ENCODE results near the gene GUCA2B. TPM values are rescaled to one million over a fixed set of nuclear protein-coding genes. Genes with fewer than 3 reads are reported as not detected.

The GUCA2B gene
- total RNA-seq, 6 experiments from 2014 or later, result not detected

- no peak overlapping the region for H3K4me3 Mint-ChIP-seq
- DNase-seq, result no peak
- H3K4me1 Mint-ChIP-seq (ENCODE audit: low read depth), result no peaks in the 10 kb centered on the region
- peaks cover 19% of the 10 kb centered on the region for H3K27me3 Mint-ChIP-seq (ENCODE audit: insufficient read depth)
- H3K9me3 Mint-ChIP-seq, result no peaks in the 10 kb centered on the region
- TF ChIP-seq, protein P1, sequence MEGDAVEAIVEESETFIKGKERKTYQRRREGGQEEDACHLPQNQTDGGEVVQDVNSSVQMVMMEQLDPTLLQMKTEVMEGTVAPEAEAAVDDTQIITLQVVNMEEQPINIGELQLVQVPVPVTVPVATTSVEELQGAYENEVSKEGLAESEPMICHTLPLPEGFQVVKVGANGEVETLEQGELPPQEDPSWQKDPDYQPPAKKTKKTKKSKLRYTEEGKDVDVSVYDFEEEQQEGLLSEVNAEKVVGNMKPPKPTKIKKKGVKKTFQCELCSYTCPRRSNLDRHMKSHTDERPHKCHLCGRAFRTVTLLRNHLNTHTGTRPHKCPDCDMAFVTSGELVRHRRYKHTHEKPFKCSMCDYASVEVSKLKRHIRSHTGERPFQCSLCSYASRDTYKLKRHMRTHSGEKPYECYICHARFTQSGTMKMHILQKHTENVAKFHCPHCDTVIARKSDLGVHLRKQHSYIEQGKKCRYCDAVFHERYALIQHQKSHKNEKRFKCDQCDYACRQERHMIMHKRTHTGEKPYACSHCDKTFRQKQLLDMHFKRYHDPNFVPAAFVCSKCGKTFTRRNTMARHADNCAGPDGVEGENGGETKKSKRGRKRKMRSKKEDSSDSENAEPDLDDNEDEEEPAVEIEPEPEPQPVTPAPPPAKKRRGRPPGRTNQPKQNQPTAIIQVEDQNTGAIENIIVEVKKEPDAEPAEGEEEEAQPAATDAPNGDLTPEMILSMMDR (IDR thresholded peaks at IDR 0.05), result no peak
- H3K36me3 Mint-ChIP-seq (ENCODE audit: low read depth), result no peaks in the 10 kb centered on the region
- no peak overlapping the region for H3K27ac Mint-ChIP-seq
These were observed 24.2 kb upstream of the GUCA2B start for GRCh38 chr1:42128964-42129363.

GRCh38 chr1:42130061-42130660 is 23.0 kb upstream of the GUCA2B start:
- Mint-ChIP-seq H3K4me3 (no peak overlapping the region), H3K27me3 (ENCODE audit: insufficient read depth) (peaks cover 20% of the 10 kb centered on the region), H3K9me3 (no peaks in the 10 kb centered on the region), H3K36me3 (ENCODE audit: low read depth) (no peaks in the 10 kb centered on the region), H3K27ac (no peak overlapping the region), H3K4me1 (ENCODE audit: low read depth) (no peaks in the 10 kb centered on the region)
- TF ChIP-seq, protein P1 (IDR thresholded peaks at IDR 0.05), result no peak
- no peak for DNase-seq

- H3K27ac Mint-ChIP-seq, result no peak overlapping the region
- no peaks in the 10 kb centered on the region for H3K36me3 Mint-ChIP-seq (ENCODE audit: low read depth)
- no peak for DNase-seq
- peaks cover 30% of the 10 kb centered on the region for H3K27me3 Mint-ChIP-seq (ENCODE audit: insufficient read depth)
- H3K9me3 Mint-ChIP-seq, result no peaks in the 10 kb centered on the region
- TF ChIP-seq, protein P1 (IDR thresholded peaks at IDR 0.05), result no peak
- no peak overlapping the region for H3K4me3 Mint-ChIP-seq
- H3K4me1 Mint-ChIP-seq (ENCODE audit: low read depth), result no peaks in the 10 kb centered on the region
These were observed 19.8 kb upstream of the GUCA2B start for GRCh38 chr1:42133390-42133789.

DNA sequence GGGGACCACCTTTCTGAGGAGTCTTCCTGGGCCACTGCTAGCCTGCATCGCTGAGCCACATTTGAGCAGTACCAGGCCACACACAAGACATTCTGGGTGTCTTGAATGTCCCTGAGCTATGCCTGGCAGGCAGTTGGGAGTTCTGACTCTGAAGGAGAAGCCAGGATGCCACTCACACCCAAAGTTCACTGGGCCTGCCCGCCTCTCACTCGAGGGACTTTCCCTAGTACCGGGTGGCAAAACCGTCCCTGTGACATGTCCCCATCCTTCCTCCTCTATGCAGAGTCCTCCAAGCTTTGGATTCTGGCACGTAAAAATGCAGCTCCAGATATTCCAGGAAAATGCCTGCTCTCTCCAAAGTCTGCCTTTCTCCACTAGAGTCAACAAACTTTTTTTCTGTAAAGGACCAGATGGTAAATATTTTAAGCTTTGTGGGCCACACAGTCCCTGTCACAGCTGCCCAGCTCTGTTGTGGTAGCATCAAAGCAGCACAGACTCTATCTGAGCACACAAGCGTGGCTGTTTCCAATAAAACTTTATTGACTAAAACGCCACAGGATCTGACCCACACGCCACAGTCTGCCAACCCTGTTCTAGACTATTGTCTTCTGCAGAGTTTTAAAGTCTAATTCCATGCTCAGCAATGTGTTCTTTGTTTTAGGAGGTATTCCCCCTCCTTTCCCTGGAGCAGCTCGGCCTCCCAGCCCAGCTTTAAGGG is 19.2 kb upstream of the GUCA2B start:
- H3K4me3 Mint-ChIP-seq, result no peak overlapping the region
- no peak for DNase-seq
- TF ChIP-seq, protein P1 (IDR thresholded peaks at IDR 0.05), result no peak
- no peaks in the 10 kb centered on the region for H3K9me3 Mint-ChIP-seq
- peaks cover 30% of the 10 kb centered on the region for H3K27me3 Mint-ChIP-seq (ENCODE audit: insufficient read depth)
- no peaks in the 10 kb centered on the region for H3K4me1 Mint-ChIP-seq (ENCODE audit: low read depth)
- H3K27ac Mint-ChIP-seq, result no peak overlapping the region
- no peaks in the 10 kb centered on the region for H3K36me3 Mint-ChIP-seq (ENCODE audit: low read depth)

DNA sequence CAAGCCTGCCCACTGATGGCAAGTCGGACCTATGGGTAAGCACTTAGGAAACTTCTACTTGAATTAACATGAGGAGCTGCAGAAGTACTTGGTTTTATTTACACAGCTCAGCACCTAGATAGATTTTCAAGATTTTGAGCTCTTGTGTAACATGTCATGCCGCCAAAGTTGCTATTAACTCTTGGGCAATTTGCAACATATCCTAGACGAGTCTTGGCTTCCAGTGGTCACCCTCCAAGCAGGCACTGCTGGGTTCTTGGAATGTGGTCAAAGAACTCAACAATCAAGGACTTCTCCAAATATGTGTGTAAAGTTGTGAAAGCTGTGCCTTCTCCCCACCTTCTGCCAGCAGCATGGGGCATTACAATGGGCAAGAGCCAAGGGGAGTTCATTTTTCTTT is 17.8 kb upstream of the GUCA2B start:
- H3K9me3 Mint-ChIP-seq, result no peaks in the 10 kb centered on the region
- H3K4me3 Mint-ChIP-seq, result no peak overlapping the region
- H3K27me3 Mint-ChIP-seq (ENCODE audit: insufficient read depth), result peaks cover 26% of the 10 kb centered on the region
- H3K27ac Mint-ChIP-seq, result no peak overlapping the region
- H3K4me1 Mint-ChIP-seq (ENCODE audit: low read depth), result no peaks in the 10 kb centered on the region
- DNase-seq, result no peak
- no peaks in the 10 kb centered on the region for H3K36me3 Mint-ChIP-seq (ENCODE audit: low read depth)
- TF ChIP-seq, protein P1 (IDR thresholded peaks at IDR 0.05), result no peak
